ENCODE measurements around the gene CETN3.

The CETN3 gene

GRCh38 chr5:90424245-90424644 lies 14.7 kb upstream of the CETN3 start:
- Histone ChIP-seq H3K27ac (no peak overlapping the region), H3K4me3 (no peak overlapping the region)
- no peak for TF ChIP-seq CTCF (IDR thresholded peaks at IDR 0.05)
- DNase-seq (ENCODE audit: low spot score): no peak

DNA sequence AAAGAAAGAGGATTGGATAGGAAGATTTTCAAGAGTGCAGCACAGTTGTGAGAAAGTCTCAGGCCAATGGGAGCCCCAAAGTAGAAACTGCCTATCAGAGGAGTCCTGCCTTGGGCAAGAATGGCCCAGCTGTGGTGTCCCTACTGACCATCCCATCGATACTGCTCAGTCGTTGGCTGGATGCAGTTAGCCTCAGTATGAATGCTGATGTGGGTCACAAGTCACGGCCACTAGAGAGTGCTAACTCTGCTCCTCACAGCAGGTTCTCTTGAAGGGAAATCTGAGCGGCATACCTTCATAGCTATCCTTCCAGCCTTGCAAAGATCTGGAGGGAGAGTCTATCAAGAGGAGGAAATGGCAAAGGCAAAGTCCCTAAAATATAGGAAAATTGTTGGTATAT lies 11.6 kb upstream of the CETN3 start:
- DNase-seq (ENCODE audit: low spot score): no peak
- TF ChIP-seq CTCF (IDR thresholded peaks at IDR 0.05): no peak
- Histone ChIP-seq H3K27ac (no peak overlapping the region), H3K4me3 (no peak overlapping the region)

DNA sequence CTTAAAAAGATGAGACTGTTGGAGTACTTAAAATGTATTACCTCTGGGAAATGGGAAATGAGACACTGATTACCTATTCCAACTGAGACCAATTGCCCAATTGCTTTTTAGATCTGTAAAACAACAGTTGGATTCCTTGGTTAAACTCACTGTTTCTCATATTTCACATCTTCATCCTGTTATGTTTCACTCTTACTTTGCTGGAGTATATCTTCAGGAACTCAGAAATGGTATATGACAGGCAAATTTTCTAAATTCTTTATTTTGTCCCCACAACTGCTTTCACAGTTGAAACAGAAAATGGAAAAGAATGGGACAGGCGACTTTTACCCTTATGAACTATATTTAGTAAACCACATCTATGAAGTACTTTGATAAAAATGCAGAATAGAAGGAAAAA lies 8.7 kb upstream of the CETN3 start:
- Histone ChIP-seq H3K4me3 (no peak overlapping the region), H3K27ac (no peak overlapping the region)
- no peak for DNase-seq (ENCODE audit: low spot score)
- TF ChIP-seq CTCF (IDR thresholded peaks at IDR 0.05): no peak

DNA sequence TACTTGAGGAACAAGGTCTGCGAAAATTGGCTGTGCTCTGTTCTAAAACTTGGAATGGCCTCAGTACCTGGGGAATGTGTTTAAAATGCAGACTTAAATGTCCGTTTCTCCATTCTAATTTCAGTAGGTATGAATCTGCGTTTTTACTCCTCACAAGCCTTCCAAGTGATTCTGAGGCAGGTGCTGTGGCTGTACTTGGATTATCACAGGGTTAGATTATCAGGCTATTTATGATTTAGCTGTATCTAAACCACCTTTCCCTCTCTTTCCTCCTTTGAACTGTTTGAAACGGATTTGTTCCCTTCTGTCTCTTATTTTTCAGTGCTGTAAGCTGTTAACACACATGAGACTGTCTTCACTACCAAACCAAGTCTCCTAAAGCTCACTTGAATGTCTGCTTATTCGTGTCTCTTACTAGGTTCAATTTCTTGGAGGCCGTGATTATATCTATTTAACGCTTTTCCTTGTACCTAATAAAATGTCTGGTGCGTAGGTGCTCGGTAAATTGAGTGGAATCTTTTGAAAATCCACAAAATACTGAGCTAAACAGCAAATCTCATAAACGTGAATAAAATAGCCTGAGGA lies 714 bp upstream of the CETN3 start:
- DNase-seq (ENCODE audit: low spot score): no peak
- Histone ChIP-seq H3K27ac (peak overlapping the region; percentile 97 to 98), H3K4me3 (peak overlapping the region; percentile 90)
- no peak for TF ChIP-seq CTCF (IDR thresholded peaks at IDR 0.05)

DNA sequence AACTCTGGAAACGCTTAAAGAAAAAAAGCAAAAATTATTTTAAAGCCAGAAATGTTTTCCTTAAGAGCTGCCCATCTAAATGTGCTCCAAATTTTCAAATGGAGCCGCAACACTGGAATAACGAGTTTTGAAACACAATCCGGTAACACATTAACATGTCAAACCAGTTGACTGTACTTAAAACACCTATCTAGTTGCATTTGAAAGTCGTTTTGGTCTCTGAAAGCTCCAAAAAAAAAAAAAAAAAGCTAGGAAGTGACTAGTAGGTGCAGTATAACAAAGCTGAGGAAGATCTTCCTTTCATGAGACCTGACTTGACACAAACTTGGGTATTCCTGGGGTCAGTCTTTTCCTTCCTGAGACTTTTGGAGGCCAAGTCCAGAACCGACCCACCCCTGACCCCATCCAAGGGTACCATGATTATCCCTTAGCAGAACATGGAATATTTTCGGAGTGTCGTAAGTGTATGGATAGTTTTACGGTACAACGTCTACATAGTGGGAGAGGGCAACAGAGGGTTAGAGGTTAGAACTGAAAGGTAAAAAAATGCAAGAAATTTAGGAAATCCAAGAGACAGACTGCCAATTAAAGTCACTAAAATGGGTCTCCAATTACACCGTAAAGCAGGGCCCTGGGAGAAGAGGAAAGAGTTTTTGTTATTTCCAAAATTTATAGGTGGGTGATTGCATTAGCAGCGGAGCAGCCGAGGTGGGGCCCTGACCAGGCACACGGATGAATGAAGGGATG lies 812 bp downstream of the CETN3 start:
- Histone ChIP-seq H3K27ac (peak overlapping the region; percentile 97 to 98), H3K4me3 (peak overlapping the region; percentile 90)
- DNase-seq (ENCODE audit: low spot score): no peak
- TF ChIP-seq CTCF (IDR thresholded peaks at IDR 0.05): no peak

DNA sequence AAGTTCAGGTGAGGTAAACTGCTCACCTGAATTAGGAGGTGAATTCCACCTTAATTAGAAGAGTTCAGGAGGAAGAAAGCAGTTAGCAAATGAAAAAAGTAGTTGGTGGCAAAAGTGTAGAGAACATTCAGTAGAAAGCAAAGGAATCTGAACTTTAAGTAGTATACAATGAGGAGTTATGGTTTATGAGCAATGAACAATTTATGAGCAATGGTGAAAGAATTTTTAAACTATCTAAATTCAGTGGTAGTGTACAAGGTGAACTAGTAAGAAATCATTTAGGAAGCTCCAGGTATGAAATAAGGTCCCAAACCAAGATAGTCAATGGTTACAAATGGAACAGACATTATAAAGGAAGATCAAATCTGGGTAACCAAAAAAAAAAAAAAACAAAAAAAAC lies 3.1 kb downstream of the CETN3 start:
- DNase-seq (ENCODE audit: low spot score): no peak
- Histone ChIP-seq H3K27ac (no peak overlapping the region), H3K4me3 (no peak overlapping the region)
- no peak for TF ChIP-seq CTCF (IDR thresholded peaks at IDR 0.05)

All from coronary artery (tissue), 2 donors.